Mucosa of descending colon (tissue), 3 donors: Measurements from ENCODE around the gene PCGF2. TPM values are rescaled to one million over a fixed set of nuclear protein-coding genes. Genes with fewer than 3 reads are reported as not detected.

Experiments
- ATAC-seq: fragments of 200-7000 bp; cut with Tn5 transposase; one replicate; pipeline ENCODE4 v1.9.1; 2020; ENCODE audit warnings: mild to moderate bottlenecking, moderate library complexity
- DNase-seq, 3 donors: peaks; one replicate each; pipeline ENCODE4 v3.0.0-alpha.2; 2020
- H3K36me3 ChIP-seq: fragments of 200-600 bp; one replicate; pipeline ENCODE4 v1.8.0; 2021; ENCODE audit warnings: low read depth, mild to moderate bottlenecking
- H3K4me1 ChIP-seq: fragments of 200-600 bp; one replicate; pipeline ENCODE4 v1.8.0; 2021; ENCODE audit warnings: low read depth, mild to moderate bottlenecking
- H3K4me3 ChIP-seq: fragments of 200-600 bp; one replicate; pipeline ENCODE4 v1.8.0; 2021; ENCODE audit warnings: mild to moderate bottlenecking
- H3K9me3 ChIP-seq: fragments of 200-600 bp; one replicate; pipeline ENCODE4 v1.8.0; 2021; ENCODE audit warnings: mild to moderate bottlenecking
- intact Hi-C, 2 donors: fragments of 100-400 bp; cut with DNase I in 1 of 2; cut with micrococcal nuclease in 1 of 2; formaldehyde crosslinking; loops; one replicate each; pipeline versions ENCODE4 v1.11.0 to v1.11.1; 2022; cut with DNase I, micrococcal nuclease
- total RNA-seq, 3 donors: library from RNA; stranded (reverse); fragmentation: NEBNext Ultra II Directional in 2 of 3; extraction: Animal tissue kit (Norgen Biotek cat#: 25700) in 2 of 3; gene quantifications; one replicate each; pipeline versions ENCODE4 v1.2.1 to v1.2.4, GENCODE V29; 2021 to 2023
- TF ChIP-seq, protein P1 (sequence below): fragments of 200-600 bp; IDR thresholded peaks from one replicate; pipeline ENCODE4 v1.8.0; 2022; ENCODE audit warnings: antibody characterized with exemption, mild to moderate bottlenecking
- donor health status: DM: no; HTN: no; CAD: no; lungs with moderate emphysema.
- donor health status: DM: no; HTN: no; CAD: no.
- donor health status: DM: no; HTN: yes; CAD: no.

Gene PCGF2
- total RNA-seq, 3 donors from 2014 or later: 23.8 to 30.7 (median 25.5) TPM

DNA sequence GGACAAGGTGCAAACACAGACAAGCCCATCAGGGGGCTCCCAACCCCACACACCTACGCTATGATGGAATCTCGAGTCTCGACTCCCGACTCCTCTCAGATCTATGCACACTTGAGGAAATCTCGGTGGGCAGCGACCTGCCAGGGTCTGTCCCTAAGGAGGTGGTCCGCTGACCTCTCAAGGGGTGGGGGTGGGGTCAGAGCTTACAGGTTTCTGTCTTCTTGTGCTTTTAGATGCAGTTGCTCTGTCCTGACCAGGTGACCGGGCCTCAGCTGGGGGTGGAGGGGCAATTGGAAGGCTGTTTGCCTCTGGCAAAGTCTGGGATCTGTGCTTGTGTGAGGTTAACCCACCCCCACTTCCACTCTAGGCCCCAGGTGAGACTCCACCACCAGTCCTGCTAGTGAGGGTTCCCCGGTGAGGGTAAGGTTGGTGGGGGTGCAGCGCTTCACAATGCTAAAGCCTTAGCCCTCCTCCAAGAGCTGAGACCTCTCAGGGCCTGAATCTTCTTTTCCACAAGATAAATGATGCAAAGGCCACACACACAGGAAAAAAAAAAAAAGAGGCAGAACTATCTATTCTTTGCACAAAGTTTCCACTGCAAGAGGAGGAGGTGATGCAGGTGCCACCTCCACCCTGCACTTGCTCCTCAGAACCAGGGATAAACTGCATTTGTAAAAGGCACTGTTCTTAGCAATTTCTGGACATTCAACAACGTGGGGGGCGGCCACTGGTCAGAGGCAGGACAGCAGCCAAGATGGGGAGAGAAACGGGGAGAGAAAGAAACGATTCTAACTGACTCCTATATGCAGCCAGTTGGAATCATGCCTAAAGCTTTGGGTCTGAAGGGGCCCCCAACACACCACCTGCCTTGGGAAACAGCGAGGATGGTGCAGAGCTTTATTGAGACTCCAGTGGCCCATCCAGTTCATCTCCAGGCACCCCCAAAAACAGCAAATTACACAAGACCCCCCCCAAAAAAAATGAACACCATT, 13.9 kb downstream of the PCGF2 start:
- peaks cover 36% of the 10 kb centered on the region for H3K4me1 ChIP-seq
- no peak for ATAC-seq

DNA sequence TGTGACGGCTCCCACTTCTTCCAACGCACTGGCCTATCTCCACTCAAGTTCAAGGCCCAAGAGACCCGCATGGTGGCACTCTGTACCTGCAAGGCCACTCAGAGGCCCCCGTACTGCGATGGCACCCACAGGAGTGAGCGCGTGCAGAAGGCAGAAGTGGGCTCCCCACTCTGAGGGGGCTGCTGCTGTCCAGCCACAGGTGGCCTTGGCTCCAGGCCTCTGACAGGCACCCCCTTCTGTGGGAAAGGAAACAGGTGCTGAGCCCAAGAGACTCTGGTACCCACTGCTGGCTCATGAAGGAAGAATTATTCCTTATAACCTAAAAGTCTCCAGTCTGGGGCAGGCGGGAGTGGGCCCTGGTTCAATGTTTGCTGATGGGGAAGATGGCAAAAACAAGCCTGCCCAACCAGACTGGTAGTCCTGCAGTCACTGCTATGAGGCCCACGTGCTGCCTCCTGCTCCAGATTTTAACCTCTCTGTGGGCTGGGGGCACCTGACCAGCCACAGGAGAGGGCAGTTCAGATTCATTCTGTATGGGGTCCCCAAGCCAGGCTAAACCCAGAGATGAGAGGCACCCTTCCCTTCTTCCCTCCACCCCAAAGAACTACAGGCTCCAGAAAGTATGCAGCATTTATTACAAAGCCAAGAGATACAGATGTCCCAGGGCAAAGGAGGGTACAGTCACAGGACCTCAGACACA, 14.7 kb downstream of the PCGF2 start:
- ATAC-seq (no peak), DNase-seq (no peak)
- intact Hi-C loops: loop anchor here in 1 of 2 donors (10.0 kb wide), 1 partner anchor 59 kb away; the partner anchor contains the start of gene EPOP
- no peaks in the 10 kb centered on the region for H3K36me3 ChIP-seq
- H3K9me3 ChIP-seq: no peaks in the 10 kb centered on the region
- peaks cover 35% of the 10 kb centered on the region for H3K4me1 ChIP-seq
- H3K4me3 ChIP-seq: no peak overlapping the region
- TF ChIP-seq, protein P1, sequence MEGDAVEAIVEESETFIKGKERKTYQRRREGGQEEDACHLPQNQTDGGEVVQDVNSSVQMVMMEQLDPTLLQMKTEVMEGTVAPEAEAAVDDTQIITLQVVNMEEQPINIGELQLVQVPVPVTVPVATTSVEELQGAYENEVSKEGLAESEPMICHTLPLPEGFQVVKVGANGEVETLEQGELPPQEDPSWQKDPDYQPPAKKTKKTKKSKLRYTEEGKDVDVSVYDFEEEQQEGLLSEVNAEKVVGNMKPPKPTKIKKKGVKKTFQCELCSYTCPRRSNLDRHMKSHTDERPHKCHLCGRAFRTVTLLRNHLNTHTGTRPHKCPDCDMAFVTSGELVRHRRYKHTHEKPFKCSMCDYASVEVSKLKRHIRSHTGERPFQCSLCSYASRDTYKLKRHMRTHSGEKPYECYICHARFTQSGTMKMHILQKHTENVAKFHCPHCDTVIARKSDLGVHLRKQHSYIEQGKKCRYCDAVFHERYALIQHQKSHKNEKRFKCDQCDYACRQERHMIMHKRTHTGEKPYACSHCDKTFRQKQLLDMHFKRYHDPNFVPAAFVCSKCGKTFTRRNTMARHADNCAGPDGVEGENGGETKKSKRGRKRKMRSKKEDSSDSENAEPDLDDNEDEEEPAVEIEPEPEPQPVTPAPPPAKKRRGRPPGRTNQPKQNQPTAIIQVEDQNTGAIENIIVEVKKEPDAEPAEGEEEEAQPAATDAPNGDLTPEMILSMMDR: no peak

More for the DNA sequence above, 13.9 kb downstream of the PCGF2 start:
- intact Hi-C loops: loop anchor here in 1 of 2 donors (10.0 kb wide), 1 partner anchor 59 kb away; the partner anchor contains the start of gene EPOP
- no peaks in the 10 kb centered on the region for H3K36me3 ChIP-seq
- H3K4me3 ChIP-seq: no peak overlapping the region
- TF ChIP-seq, protein P1: no peak
- peak in 1 of 3 donors; percentile 23 for DNase-seq
- H3K9me3 ChIP-seq: no peaks in the 10 kb centered on the region

DNA sequence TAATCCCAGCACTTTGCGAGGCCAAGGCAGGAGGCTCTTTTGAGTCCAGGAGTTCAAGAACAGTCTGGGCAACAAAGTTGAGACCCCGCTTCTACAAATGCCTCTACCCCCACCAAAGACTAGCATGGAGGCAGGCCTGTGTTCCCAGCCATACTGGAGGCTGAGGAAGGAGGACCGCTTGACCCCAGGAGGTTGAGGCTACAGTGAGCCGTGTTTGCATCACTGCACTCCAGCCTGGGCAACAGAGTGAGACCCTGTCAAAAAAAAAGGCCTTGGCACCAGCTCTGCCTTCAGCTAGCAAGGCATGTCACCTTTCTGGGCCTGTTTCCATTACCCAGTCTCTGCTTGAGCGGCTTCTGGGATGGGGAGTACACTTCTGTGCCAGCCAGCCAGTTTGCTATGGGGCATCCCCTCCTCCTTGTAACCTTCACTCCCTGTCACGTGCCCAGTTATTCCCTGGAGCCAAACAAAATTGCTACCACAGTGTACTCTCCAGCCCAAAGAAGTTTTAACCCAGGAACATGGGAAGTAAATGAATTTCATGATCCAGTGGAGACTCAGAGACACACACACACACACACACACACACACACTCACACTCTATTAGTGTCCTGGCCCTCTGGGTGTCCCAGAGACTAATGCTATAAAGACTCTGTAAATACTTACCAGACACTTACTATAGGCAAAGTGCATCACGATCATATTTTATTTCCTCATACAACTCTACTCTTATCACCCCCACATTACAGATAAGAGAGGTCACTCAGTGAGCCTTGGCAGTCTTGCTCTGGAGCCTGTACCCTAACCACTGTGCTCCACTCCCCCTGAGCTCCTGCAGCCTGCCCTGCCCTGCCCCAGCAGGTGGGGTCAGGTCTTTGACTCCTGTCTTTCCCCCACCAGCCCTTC, 15.5 kb downstream of the PCGF2 start:
- Histone ChIP-seq H3K4me1 (peaks cover 35% of the 10 kb centered on the region), H3K36me3 (no peaks in the 10 kb centered on the region), H3K9me3 (no peaks in the 10 kb centered on the region), H3K4me3 (no peak overlapping the region)
- intact Hi-C loops: loop anchor here in 1 of 2 donors (10.0 kb wide), 1 partner anchor 58 kb away; the partner anchor contains the start of gene EPOP
- ATAC-seq (peak; percentile 17), DNase-seq (peak in 1 of 3 donors; percentile 56)
- TF ChIP-seq, protein P1: no peak

DNA sequence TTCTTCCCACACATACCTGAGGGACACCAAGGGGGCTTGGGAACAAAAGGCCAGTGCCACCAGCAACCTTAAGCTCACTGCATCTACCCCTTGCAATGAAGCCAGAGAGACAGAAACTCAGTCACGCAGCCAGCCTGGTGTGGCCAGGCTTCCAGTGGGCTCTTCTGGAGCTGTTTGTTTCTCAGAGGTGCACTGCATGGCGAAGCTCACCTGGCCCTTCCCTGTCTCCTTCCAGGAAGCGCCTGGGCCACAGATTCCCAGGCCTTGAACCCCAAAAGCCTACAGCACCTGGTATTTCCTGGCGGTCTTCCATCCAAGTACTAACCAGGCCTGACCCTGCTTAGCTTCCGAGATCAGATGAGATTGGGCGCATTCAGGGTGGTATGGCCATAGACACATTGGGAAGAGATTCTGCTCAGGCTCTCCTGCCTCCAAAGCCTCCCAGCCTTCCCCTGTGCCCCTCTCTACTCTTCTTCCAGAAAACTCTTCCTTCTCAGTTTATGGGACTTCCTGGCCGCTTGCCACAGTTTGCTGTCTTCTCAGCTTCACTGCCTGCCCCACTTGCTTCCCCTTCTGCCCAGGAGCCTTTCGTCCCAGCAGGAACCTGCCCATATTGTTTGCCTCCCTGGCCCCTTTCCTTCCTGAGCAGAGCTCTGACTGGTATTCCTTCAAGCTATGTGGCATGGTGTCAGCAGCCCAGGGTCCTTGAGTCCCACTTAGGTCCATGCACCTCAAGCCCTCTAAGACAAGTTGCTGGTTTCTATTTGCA, 16.4 kb downstream of the PCGF2 start:
- peaks cover 37% of the 10 kb centered on the region for H3K4me1 ChIP-seq
- TF ChIP-seq, protein P1: no peak
- no peak for ATAC-seq
- intact Hi-C loops: loop anchor here in 1 of 2 donors (10.0 kb wide), 1 partner anchor 57 kb away; the partner anchor contains the start of gene EPOP
- no peaks in the 10 kb centered on the region for H3K9me3 ChIP-seq
- H3K4me3 ChIP-seq: no peak overlapping the region
- DNase-seq: peak in 1 of 3 donors; percentile 75
- H3K36me3 ChIP-seq: no peaks in the 10 kb centered on the region
